ENCODE measurements around the gene RBM20. TPM values are rescaled to one million over a fixed set of nuclear protein-coding genes. Genes with fewer than 3 reads are reported as not detected.

RBM20 gene
- total RNA-seq, 1 donor from 2014 or later, result 0.02 TPM

DNA sequence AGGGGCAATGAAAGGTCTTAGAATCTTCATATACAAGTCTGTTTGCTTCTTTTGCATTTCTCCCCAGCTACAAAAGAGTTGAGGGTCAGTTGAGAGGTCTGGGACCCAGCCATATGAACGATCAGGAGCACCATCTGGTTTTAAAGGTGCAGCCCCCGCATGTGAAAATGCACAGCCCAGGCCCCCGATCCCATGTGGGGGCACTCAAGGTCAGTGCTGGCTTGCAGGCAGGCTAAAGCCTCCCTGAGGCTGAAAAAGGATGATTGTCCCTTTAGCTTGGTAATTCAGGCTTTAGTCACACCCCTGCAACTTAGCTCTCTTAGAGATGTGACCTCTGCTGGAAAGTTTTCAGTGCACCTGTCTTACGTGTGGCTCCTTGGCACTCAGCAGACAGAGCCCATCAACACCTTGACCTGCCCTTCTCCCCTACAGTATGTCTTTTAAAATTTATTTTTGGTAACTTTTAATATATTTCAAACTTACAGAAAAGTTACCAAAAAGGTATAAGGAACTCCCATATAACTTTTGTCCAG lies 147.5 kb downstream of the RBM20 start:
- Mint-ChIP-seq H3K4me1 (ENCODE audit: low read depth) (peaks cover under 1% of the 10 kb centered on the region), H3K36me3 (ENCODE audit: low read depth) (no peaks in the 10 kb centered on the region), H3K9me3 (no peaks in the 10 kb centered on the region), H3K4me3 (ENCODE audit: low read depth) (no peak overlapping the region), H3K27me3 (ENCODE audit: low read depth) (peaks cover 2% of the 10 kb centered on the region), H3K27ac (no peak overlapping the region)
- intact Hi-C loops (cut with micrococcal nuclease), result no loop called here
- no peak for DNase-seq (ENCODE audit: low spot score)

DNA sequence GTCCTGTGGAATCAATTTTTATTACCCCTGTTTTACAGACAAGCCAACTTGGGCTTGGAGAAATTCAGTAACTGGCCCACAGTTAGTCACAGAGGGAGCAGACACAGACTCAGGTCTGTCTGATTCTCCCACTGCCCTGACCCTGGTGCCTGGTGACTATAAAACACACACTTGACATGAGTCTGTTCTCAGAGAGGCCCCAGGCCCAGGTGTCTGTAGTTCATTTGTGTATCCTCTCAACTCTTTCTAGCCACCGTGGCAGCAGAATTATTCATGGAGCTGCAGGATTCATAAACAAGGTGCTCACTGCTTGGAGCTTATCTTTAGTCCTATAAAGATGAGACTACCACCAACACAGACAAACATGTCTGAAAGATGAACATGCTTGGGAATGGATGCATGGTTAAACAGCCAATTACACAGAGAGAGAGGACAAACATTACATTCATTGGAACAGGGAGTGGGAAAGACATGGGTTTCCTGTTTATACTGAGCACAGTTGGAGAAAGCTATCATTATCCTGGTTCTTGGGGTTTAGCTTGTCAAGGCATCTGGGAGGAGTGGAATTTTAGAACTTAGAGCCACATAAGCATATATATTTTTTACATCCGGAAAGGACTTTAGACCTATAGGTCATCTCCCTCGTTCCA lies 148.5 kb downstream of the RBM20 start:
- DNase-seq (ENCODE audit: low spot score), result no peak
- H3K4me3 Mint-ChIP-seq (ENCODE audit: low read depth), result no peak overlapping the region

DNA sequence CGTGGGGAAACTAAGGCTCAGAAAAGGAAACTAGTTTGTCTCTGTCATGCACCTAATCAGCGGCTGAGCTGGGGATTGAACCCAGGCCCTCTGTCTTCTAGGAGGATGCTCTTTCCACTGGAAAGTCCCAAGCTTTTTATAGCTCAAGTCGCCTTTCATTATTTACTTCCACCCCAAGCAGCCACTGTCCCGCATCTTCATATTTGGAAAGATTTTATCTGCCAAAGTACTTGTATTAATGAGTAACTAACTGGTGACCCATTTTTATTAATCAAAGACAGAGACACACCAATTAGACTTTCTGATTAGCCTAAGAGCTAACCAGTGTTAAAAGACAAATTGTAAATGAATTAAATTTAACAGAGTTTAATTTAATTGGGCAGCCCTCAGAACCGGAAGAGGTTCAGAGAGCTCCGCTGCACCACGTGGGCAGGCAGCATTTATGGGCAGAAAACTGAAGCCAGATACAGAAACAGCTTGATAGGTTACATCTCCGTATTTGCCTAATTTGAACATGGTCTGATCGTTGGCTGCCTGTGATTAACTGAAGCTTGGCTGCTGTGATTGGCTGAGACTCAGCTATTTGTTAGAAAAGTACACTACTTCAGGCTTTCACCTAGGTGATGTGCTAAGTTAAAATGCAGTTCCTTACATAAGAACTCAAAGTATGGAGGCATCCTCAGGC lies 149.1 kb downstream of the RBM20 start:
- Mint-ChIP-seq H3K27me3 (ENCODE audit: low read depth) (peaks cover 2% of the 10 kb centered on the region), H3K4me3 (ENCODE audit: low read depth) (no peak overlapping the region), H3K4me1 (ENCODE audit: low read depth) (peaks cover 2% of the 10 kb centered on the region), H3K36me3 (ENCODE audit: low read depth) (no peaks in the 10 kb centered on the region), H3K27ac (no peak overlapping the region), H3K9me3 (no peaks in the 10 kb centered on the region)
- DNase-seq (ENCODE audit: low spot score), result no peak
- intact Hi-C loops (cut with micrococcal nuclease), result no loop called here

More for the DNA sequence above, 148.5 kb downstream of the RBM20 start:
- no peaks in the 10 kb centered on the region for H3K4me1 Mint-ChIP-seq (ENCODE audit: low read depth)
- H3K27me3 Mint-ChIP-seq (ENCODE audit: low read depth), result peaks cover 2% of the 10 kb centered on the region
- no peaks in the 10 kb centered on the region for H3K9me3 Mint-ChIP-seq
- intact Hi-C loops (cut with micrococcal nuclease), result no loop called here
- no peaks in the 10 kb centered on the region for H3K36me3 Mint-ChIP-seq (ENCODE audit: low read depth)
- H3K27ac Mint-ChIP-seq, result no peak overlapping the region

DNA sequence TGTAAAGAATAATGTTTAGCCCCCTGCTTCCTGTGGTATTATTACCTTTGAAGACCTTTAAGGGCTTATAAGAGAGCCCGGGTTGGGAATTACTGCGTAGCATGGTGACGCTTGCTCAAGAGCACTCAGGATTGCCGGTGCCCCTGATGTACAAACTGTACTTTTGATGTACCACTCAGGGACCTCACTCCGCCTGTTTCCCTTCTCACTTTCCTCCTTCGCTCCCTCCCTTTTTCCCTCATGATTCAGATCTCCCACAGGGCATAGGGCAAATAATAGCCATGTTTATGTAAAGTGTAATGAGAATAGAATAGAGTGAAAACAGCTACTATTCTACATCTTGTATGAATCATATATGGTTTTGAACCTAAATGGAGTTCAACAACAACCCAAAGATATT lies 149.8 kb downstream of the RBM20 start:
- no peaks in the 10 kb centered on the region for H3K9me3 Mint-ChIP-seq
- H3K4me3 Mint-ChIP-seq (ENCODE audit: low read depth), result no peak overlapping the region
- H3K4me1 Mint-ChIP-seq (ENCODE audit: low read depth), result peaks cover 7% of the 10 kb centered on the region
- H3K36me3 Mint-ChIP-seq (ENCODE audit: low read depth), result no peaks in the 10 kb centered on the region
- intact Hi-C loops (cut with micrococcal nuclease), result no loop called here
- DNase-seq (ENCODE audit: low spot score), result no peak
- H3K27ac Mint-ChIP-seq, result no peak overlapping the region
- peaks cover 2% of the 10 kb centered on the region for H3K27me3 Mint-ChIP-seq (ENCODE audit: low read depth)

DNA sequence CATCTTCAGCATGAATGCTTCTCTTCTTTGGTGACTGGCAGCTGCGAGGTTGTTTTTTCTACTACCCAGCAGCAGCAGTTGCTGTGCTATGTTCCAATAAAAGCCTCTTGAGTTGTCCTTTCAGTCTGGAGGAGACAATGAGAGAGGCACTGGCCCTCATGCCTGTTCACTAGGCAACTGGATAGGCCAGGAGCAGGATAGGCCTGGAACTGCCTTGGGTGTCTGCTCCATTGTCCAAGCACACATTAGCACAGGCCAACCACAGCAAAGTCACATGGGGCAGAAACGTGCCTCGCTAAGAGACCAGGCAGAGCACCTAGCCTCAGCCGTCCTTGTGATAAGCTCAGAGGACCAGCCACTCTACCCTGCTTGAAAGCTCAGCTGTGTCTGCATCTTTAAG lies 150.7 kb downstream of the RBM20 start:
- Mint-ChIP-seq H3K27ac (no peak overlapping the region), H3K36me3 (ENCODE audit: low read depth) (no peaks in the 10 kb centered on the region), H3K4me1 (ENCODE audit: low read depth) (peaks cover 7% of the 10 kb centered on the region), H3K9me3 (no peaks in the 10 kb centered on the region), H3K4me3 (ENCODE audit: low read depth) (no peak overlapping the region), H3K27me3 (ENCODE audit: low read depth) (peaks cover 2% of the 10 kb centered on the region)
- no peak for DNase-seq (ENCODE audit: low spot score)
- intact Hi-C loops (cut with micrococcal nuclease), result no loop called here

DNA sequence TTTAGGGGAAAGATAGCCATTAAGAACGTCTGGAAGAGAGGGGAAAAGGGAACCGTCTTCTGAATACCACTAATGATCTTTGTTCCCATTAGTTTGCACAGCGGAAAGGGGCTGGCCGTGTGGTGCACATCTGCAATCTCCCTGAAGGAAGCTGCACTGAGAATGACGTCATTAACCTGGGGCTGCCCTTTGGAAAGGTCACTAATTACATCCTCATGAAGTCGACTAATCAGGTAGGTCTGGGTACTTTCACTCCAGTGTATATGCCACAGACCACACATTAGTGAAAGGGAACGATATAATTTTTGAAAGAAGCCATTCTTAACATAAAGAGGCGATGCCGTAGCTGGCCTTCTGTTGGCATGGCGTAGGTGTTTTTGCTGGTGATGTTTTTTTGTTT lies 153.3 kb downstream of the RBM20 start:
- H3K36me3 Mint-ChIP-seq (ENCODE audit: low read depth), result no peaks in the 10 kb centered on the region
- intact Hi-C loops (cut with micrococcal nuclease), result no loop called here
- H3K9me3 Mint-ChIP-seq, result no peaks in the 10 kb centered on the region
- no peak overlapping the region for H3K27ac Mint-ChIP-seq
- no peak overlapping the region for H3K4me3 Mint-ChIP-seq (ENCODE audit: low read depth)
- peaks cover 2% of the 10 kb centered on the region for H3K27me3 Mint-ChIP-seq (ENCODE audit: low read depth)
- H3K4me1 Mint-ChIP-seq (ENCODE audit: low read depth), result peaks cover 12% of the 10 kb centered on the region
- no peak for DNase-seq (ENCODE audit: low spot score)

DNA sequence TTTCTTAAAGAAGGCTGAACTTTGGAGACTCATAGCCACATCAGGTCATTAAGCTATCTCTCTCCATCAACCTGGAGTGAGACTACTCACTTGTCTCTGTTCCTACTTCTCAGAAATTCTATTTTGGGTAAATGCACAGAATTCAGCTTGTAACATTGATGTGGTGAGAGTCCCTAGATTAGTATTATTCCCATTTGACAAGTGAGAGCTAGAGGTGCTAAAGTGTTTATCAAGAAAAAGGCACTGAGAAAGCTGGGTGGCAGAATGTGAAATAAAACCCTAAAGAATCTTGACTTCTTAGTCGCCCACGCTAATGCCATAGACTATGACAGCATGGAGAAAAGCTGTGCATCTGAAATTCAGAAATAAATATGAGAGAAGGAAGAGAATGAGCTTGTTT lies 154.2 kb downstream of the RBM20 start:
- H3K27me3 Mint-ChIP-seq (ENCODE audit: low read depth), result peaks cover 2% of the 10 kb centered on the region
- no peak overlapping the region for H3K4me3 Mint-ChIP-seq (ENCODE audit: low read depth)
- H3K36me3 Mint-ChIP-seq (ENCODE audit: low read depth), result no peaks in the 10 kb centered on the region
- peaks cover 21% of the 10 kb centered on the region for H3K4me1 Mint-ChIP-seq (ENCODE audit: low read depth)
- no peaks in the 10 kb centered on the region for H3K9me3 Mint-ChIP-seq
- no peak for DNase-seq (ENCODE audit: low spot score)
- H3K27ac Mint-ChIP-seq, result peak overlapping the region; percentile 70
- intact Hi-C loops (cut with micrococcal nuclease), result loop anchor here (1.0 kb wide), 1 partner anchor 24 kb away; no protein-coding TSS in a partner anchor

DNA sequence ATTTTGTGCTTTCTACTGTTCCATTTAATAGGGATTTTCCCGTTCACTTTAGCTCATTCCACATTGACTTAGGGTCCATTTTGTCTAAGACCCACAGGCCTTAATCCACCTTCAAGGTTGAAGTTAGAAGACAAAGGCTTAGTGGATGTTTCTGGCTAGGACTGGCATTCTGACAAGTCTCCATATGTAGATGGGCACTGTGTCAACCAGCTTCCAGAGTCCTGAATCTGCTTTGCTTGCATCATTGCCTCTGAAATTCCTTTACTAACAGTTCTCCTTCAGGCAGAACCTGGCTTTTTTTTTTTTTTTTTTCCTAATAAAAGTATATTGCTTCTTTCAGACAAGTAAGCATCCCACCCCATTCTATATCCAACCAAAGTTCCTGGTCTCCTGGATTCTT lies 158.0 kb downstream of the RBM20 start:
- intact Hi-C loops (cut with micrococcal nuclease), result loop anchor here (2.0 to 5.0 kb wide), 4 partner anchors 40 to 90 kb away; partner anchors contain the start of gene PDCD4

DNA sequence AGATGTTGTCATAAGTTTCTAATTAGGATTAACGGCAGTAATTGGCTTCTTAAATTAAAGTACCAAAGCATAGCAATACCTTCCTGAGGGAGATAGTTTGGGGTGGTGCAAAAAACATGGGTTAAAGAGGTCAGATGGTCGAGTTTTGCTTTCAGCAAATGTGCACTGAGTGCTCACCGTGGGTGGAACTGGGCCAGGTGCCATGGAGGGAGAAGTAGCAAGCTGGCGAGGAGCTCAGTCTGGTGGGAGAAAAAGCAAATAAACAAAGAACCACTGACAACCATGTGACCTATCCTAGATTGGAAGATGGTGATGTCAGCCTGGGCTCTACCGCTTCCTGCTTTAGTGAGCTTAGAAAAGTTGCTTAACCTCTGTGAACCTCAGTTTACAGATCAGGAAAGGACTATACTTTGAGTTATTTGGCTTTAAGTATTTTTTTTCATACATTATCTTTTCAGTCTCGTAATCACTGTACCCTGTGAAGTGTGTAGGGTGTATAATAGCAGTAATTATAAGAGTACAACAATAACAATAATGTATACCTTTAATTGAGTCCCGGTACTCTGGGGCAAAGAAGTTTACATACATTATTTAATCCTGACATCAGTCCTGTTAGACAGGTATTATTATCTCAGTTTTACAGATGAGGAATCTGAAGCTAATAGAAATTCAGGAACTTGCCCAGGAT lies 158.6 kb downstream of the RBM20 start:
- Mint-ChIP-seq H3K27ac (peak overlapping the region; percentile 84), H3K4me3 (ENCODE audit: low read depth) (peak overlapping the region; percentile 20), H3K9me3 (no peaks in the 10 kb centered on the region), H3K36me3 (ENCODE audit: low read depth) (no peaks in the 10 kb centered on the region), H3K27me3 (ENCODE audit: low read depth) (no peaks in the 10 kb centered on the region), H3K4me1 (ENCODE audit: low read depth) (peaks cover 40% of the 10 kb centered on the region)
- intact Hi-C loops (cut with micrococcal nuclease), result loop anchor here (2.0 to 5.0 kb wide), 4 partner anchors 40 to 90 kb away; partner anchors contain the start of gene PDCD4
- peak; percentile 28 for DNase-seq (ENCODE audit: low spot score)

More for the DNA sequence above, 158.0 kb downstream of the RBM20 start:
- no peaks in the 10 kb centered on the region for H3K27me3 Mint-ChIP-seq (ENCODE audit: low read depth)
- no peak overlapping the region for H3K4me3 Mint-ChIP-seq (ENCODE audit: low read depth)
- no peaks in the 10 kb centered on the region for H3K9me3 Mint-ChIP-seq
- H3K4me1 Mint-ChIP-seq (ENCODE audit: low read depth), result peaks cover 40% of the 10 kb centered on the region
- H3K27ac Mint-ChIP-seq, result peak overlapping the region; percentile 84
- no peak for DNase-seq (ENCODE audit: low spot score)
- no peaks in the 10 kb centered on the region for H3K36me3 Mint-ChIP-seq (ENCODE audit: low read depth)

DNA sequence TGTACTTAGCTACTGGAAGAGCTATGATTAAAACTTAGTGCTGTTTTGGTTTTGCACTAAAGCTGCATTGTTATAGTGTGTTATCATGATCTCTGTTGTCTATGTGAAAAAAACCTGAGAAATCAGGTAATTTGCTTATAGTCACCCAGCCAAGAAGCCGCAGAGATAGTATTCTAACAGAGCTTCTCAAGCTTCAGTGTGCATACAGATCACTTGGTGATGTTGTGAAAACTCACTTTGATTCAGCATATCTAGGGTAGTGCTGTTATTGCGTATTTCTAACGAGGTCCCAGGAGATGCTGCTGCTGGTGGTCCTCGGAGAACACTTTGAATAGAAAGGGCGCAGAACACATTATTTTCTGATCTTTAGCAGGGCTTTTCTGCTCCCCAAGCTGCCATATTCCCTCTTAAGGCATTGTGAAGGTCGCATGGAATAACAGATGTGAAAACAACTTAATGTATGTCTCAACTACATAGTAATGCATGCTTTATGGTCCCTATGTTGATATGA lies 159.2 kb downstream of the RBM20 start:
- Mint-ChIP-seq H3K27ac (peak overlapping the region; percentile 84), H3K36me3 (ENCODE audit: low read depth) (no peaks in the 10 kb centered on the region), H3K9me3 (no peaks in the 10 kb centered on the region), H3K27me3 (ENCODE audit: low read depth) (no peaks in the 10 kb centered on the region), H3K4me1 (ENCODE audit: low read depth) (peaks cover 38% of the 10 kb centered on the region), H3K4me3 (ENCODE audit: low read depth) (no peak overlapping the region)
- DNase-seq (ENCODE audit: low spot score), result no peak
- intact Hi-C loops (cut with micrococcal nuclease), result loop anchor here (2.0 to 5.0 kb wide), 4 partner anchors 39 to 89 kb away; partner anchors contain the start of gene PDCD4

DNA sequence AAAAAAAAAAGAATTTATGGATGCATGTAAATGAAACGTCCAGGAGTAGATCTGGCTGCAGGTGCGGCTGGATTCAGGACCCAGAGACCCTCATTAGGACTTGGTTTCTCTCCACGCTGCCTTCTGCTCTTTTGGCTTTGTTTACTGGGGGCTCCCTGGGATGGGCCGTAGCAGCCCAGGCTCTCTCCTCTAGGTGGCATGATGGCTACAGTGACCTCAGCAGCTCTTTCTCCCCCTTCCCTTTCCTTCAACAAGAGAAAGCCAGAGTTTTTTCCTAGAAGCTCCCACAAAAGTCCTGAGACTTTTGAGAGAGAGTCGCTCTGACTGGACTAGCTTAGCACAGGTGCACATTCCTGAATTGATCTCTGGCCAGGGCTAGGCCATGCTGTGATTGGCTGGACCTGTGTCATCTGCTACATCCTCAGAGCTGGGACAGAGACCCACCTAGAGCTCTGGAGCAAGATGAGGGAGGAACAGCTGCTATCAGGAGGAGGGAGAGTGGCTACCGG lies 159.7 kb downstream of the RBM20 start:
- no peaks in the 10 kb centered on the region for H3K27me3 Mint-ChIP-seq (ENCODE audit: low read depth)
- no peaks in the 10 kb centered on the region for H3K36me3 Mint-ChIP-seq (ENCODE audit: low read depth)
- intact Hi-C loops (cut with micrococcal nuclease), result loop anchor here (2.0 to 5.0 kb wide), 4 partner anchors 38 to 88 kb away; partner anchors contain the start of gene PDCD4
- no peak for DNase-seq (ENCODE audit: low spot score)
- H3K4me3 Mint-ChIP-seq (ENCODE audit: low read depth), result no peak overlapping the region
- peak overlapping the region; percentile 39 for H3K27ac Mint-ChIP-seq
- peaks cover 34% of the 10 kb centered on the region for H3K4me1 Mint-ChIP-seq (ENCODE audit: low read depth)
- no peaks in the 10 kb centered on the region for H3K9me3 Mint-ChIP-seq

DNA sequence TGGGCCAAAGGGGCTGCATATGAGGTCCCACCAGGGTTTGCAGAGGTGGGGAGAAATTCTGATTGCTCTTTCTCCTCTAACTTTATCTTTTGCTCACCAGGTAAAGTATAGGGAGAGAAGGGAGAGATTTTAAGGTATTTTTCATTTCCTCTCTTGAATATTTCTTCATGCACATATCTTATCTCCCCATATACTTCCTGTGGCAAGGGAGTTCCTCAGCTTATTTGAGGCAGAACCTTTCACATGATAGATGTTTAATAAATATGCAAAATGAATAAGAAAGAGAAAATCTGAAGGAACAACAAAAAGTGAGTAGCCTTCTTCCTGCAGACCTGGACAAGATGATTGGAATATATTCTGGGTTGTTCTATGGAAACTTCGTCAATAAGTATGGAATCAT lies 160.2 kb downstream of the RBM20 start:
- Mint-ChIP-seq H3K36me3 (ENCODE audit: low read depth) (no peaks in the 10 kb centered on the region), H3K9me3 (no peaks in the 10 kb centered on the region), H3K4me1 (ENCODE audit: low read depth) (peaks cover 34% of the 10 kb centered on the region), H3K27me3 (ENCODE audit: low read depth) (no peaks in the 10 kb centered on the region), H3K4me3 (ENCODE audit: low read depth) (no peak overlapping the region), H3K27ac (peak overlapping the region; percentile 39)
- intact Hi-C loops (cut with micrococcal nuclease), result loop anchor here (5.0 kb wide), 3 partner anchors 38 to 88 kb away; partner anchors contain the start of gene PDCD4
- DNase-seq (ENCODE audit: low spot score), result no peak
